ENCODE data around the gene MMP11.
A peak's percentile ranks its signal among the peaks of the same experiment; 100 is the strongest.

The MMP11 gene

GRCh38 chr22:23774114-23774921 is 1.7 kb downstream of the MMP11 start:
- no peak overlapping the region for H3K4me3 ChIP-seq (replicated peaks in 1 of 2; ENCODE audit: low read depth in 2 of 2, low read length in 2 of 2)
- TF ChIP-seq, protein P1, sequence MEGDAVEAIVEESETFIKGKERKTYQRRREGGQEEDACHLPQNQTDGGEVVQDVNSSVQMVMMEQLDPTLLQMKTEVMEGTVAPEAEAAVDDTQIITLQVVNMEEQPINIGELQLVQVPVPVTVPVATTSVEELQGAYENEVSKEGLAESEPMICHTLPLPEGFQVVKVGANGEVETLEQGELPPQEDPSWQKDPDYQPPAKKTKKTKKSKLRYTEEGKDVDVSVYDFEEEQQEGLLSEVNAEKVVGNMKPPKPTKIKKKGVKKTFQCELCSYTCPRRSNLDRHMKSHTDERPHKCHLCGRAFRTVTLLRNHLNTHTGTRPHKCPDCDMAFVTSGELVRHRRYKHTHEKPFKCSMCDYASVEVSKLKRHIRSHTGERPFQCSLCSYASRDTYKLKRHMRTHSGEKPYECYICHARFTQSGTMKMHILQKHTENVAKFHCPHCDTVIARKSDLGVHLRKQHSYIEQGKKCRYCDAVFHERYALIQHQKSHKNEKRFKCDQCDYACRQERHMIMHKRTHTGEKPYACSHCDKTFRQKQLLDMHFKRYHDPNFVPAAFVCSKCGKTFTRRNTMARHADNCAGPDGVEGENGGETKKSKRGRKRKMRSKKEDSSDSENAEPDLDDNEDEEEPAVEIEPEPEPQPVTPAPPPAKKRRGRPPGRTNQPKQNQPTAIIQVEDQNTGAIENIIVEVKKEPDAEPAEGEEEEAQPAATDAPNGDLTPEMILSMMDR (IDR thresholded peaks at IDR 0.05; ENCODE audit: low read depth, low read length): no peak
- DNase-seq (ENCODE audit: low read depth in 2 of 2): no peak

DNA sequence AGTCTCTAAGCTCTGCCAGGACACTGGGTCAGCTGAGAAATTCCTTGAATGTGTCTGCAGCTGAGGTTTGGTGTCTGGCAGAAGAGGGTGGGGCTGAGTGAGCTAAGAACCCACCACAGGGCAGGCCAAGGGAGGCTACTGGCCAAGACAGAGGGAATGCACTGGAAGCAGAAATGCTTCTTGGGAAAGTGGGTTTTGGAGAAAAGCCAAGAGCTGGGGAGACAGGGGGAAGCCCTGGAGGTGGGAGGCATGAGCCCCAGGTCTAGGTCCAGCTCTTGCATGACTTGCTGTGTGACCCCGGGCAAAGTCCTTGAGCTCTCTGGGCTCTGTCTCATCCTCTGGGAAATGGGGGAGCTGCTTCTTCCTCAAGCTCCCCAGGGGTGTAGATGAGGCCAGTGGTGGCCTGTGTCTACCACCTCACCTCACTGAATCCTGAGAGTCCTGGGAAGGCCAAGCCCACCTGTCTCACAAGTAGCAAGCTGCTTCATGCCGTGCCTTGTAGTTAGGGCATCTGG is 2.3 kb downstream of the MMP11 start:
- peak in 1 of 2 donors; percentile 83 for DNase-seq (ENCODE audit: low read depth in 2 of 2)
- TF ChIP-seq, protein P1 (IDR thresholded peaks at IDR 0.05; ENCODE audit: low read depth, low read length): no peak
- no peak overlapping the region for H3K4me3 ChIP-seq (replicated peaks in 1 of 2; ENCODE audit: low read depth in 2 of 2, low read length in 2 of 2)

- TF ChIP-seq, protein P1 (IDR thresholded peaks at IDR 0.05; ENCODE audit: low read depth, low read length): no peak
- DNase-seq (ENCODE audit: low read depth in 2 of 2): no peak
- no peak overlapping the region for H3K4me3 ChIP-seq (replicated peaks in 1 of 2; ENCODE audit: low read depth in 2 of 2, low read length in 2 of 2)
These were observed 3.2 kb downstream of the MMP11 start for GRCh38 chr22:23775779-23776375.

DNA sequence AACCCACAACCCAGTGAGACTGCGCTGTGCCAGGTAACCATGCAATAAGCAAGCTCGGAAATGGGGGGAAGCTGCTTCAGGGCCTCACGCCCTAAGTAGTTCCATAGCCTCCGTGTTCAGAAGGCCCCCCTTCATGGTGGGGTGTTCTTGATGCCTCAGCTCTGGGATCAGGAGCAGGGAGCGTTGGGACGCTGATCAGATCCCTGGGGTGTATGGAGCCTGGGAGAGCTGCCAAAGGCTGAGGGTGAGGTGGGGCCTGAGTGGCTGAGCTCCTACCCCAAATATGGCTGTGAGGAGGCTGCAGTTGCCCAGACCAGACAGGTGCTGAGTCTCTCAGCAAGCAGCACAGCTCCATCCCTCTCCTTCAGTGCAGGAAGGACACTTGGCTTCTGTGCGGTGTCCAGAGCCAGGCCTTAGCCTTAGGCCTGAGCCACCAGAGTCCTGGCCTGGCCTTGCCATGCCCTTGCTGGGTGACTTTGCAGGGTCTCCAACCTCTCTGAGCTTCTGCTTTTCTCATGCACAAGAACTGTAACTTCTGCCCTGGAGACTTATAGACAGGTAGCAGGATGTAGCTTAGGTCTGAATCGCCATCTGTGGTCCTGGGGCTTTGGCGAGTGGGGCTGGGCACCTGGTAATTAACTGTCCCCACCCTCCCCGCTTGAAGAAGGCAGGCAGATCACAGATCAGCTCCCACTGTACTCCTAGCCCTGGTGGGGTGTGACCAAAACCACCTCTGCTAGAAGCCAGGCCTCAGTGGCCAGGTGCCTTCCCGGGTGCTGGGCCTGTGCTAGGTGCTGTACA is 5.3 kb downstream of the MMP11 start:
- no peak overlapping the region for H3K4me3 ChIP-seq (replicated peaks in 1 of 2; ENCODE audit: low read depth in 2 of 2, low read length in 2 of 2)
- TF ChIP-seq, protein P1 (IDR thresholded peaks at IDR 0.05; ENCODE audit: low read depth, low read length): no peak
- no peak for DNase-seq (ENCODE audit: low read depth in 2 of 2)

GRCh38 chr22:23778577-23778900 is 5.9 kb downstream of the MMP11 start:
- H3K4me3 ChIP-seq (replicated peaks in 1 of 2; ENCODE audit: low read depth in 2 of 2, low read length in 2 of 2): no peak overlapping the region
- no peak for DNase-seq (ENCODE audit: low read depth in 2 of 2)
- TF ChIP-seq, protein P1 (IDR thresholded peaks at IDR 0.05; ENCODE audit: low read depth, low read length): no peak

DNA sequence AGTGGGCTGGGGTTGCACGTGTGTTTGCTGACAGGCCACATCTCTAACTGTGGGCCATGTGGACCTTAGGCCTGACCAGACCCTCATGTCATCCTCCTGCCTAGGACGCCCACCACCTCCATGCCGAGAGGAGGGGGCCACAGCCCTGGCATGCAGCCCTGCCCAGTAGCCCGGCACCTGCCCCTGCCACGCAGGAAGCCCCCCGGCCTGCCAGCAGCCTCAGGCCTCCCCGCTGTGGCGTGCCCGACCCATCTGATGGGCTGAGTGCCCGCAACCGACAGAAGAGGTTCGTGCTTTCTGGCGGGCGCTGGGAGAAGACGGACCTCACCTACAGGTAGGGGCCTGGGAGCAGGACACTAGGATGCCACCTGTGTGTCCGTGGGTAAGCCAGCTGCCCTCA is 6.4 kb downstream of the MMP11 start:
- TF ChIP-seq, protein P1 (IDR thresholded peaks at IDR 0.05; ENCODE audit: low read depth, low read length): no peak
- no peak overlapping the region for H3K4me3 ChIP-seq (replicated peaks in 1 of 2; ENCODE audit: low read depth in 2 of 2, low read length in 2 of 2)
- DNase-seq (ENCODE audit: low read depth in 2 of 2): no peak

Measured in cardiac fibroblast (primary cell).